ENCODE data around the gene CACNA1I.

CACNA1I gene

GRCh38 chr22:39699631-39700360, 129.2 kb downstream of the CACNA1I start:
- no peak for ATAC-seq

- ATAC-seq = no peak
Observed at GRCh38 chr22:39700565-39700964, 130.0 kb downstream of the CACNA1I start.

- no peak for ATAC-seq
Observed at GRCh38 chr22:39703091-39703490, 132.5 kb downstream of the CACNA1I start.

- no peak for ATAC-seq
Observed at GRCh38 chr22:39703928-39704639, 133.5 kb downstream of the CACNA1I start.

GRCh38 chr22:39705386-39705785, 134.8 kb downstream of the CACNA1I start:
- no peak for ATAC-seq

- ATAC-seq = no peak
Observed at GRCh38 chr22:39706376-39707140, 136.0 kb downstream of the CACNA1I start.

GRCh38 chr22:39707351-39707750, 136.8 kb downstream of the CACNA1I start:
- ATAC-seq = no peak

- no peak for ATAC-seq
Observed at GRCh38 chr22:39707816-39708215, 137.3 kb downstream of the CACNA1I start.

GRCh38 chr22:39710380-39711150, 140.0 kb downstream of the CACNA1I start:
- no peak for ATAC-seq

- ATAC-seq = no peak
Observed at GRCh38 chr22:39712081-39712480, 141.5 kb downstream of the CACNA1I start.

- ATAC-seq = no peak
Observed at GRCh38 chr22:39712751-39713525, 142.4 kb downstream of the CACNA1I start.

GRCh38 chr22:39713799-39714290, 143.3 kb downstream of the CACNA1I start:
- no peak for ATAC-seq

- no peak for ATAC-seq
Observed at GRCh38 chr22:39714321-39714720, 143.8 kb downstream of the CACNA1I start.

GRCh38 chr22:39715778-39716495, 145.4 kb downstream of the CACNA1I start:
- no peak for ATAC-seq

- ATAC-seq = no peak
Observed at GRCh38 chr22:39716534-39716933, 146.0 kb downstream of the CACNA1I start.

- ATAC-seq = no peak
Observed at GRCh38 chr22:39717099-39717498, 146.5 kb downstream of the CACNA1I start.

GRCh38 chr22:39718206-39718605, 147.7 kb downstream of the CACNA1I start:
- no peak for ATAC-seq

GRCh38 chr22:39718921-39719475, 148.4 kb downstream of the CACNA1I start:
- no peak for ATAC-seq

- no peak for ATAC-seq
Observed at GRCh38 chr22:39719559-39720450, 149.3 kb downstream of the CACNA1I start.
